Measurements from ENCODE around the gene GREB1.

The GREB1 gene

DNA sequence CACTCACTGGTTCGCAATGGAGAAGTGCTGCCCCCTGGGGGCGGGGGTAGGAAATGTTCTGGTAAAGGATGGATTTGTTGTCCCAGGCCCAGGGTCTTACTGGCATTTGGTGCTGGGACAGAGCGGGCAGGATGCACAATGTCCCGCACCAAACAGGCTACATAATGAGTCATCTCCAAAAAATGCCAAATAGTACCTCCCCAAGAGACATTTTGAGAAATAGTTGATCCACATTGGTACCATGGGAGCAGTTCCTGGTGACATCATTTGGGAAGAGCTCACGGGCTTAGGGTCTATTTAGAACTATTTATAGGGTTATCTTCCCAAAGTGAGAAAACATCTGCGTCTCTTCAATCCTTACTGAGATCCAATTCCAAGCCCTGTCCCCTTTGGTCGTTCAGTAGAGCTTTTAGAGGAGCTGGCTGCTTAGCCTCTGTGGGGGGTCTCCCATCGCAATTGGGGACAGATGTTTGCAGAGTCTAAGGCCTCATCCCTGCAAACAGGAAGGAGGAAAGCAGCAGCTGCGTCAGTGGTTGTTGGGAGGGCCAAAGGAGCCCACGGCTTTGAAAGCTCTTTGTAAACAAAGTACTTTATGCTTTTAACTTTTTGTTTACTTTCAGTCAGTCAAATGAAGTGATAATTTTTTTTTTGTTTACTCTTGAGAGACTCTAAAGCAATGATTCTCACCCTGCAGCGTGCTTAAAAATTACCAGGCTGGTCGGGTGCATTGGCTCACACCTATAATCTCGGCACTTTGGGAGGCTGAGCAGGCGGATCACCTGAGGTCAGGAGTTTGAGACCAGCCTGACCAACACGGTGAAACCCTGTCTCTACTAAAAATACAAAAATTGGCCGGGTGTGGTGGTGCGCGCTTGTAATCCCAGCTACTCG, 49.3 kb downstream of the GREB1 start:
- no peaks in the 10 kb centered on the region for H3K9me2 ChIP-seq (replicated peaks; ENCODE audit: insufficient read depth, low read length)
- no peak overlapping the region for H3K4me3 ChIP-seq (ENCODE audit: insufficient read depth, low read length, poor library complexity, severe bottlenecking)
- H3K27me3 ChIP-seq (ENCODE audit: low read length), result no peaks in the 10 kb centered on the region
- no peak overlapping the region for H3K4me2 ChIP-seq (ENCODE audit: low read depth, low read length, poor library complexity, severe bottlenecking)
- H3K36me3 ChIP-seq (ENCODE audit: low read length), result no peaks in the 10 kb centered on the region
- no peaks in the 10 kb centered on the region for H4K20me1 ChIP-seq (ENCODE audit: low read depth, low read length)
- no peaks in the 10 kb centered on the region for H3K9me3 ChIP-seq (ENCODE audit: insufficient read depth, low read length)
- H2AFZ ChIP-seq (ENCODE audit: low read depth, low read length, severe bottlenecking), result no peak overlapping the region
- H3F3A ChIP-seq (ENCODE audit: insufficient read depth), result no peaks in the 10 kb centered on the region
- H3K9ac ChIP-seq (ENCODE audit: low read length), result no peak overlapping the region
- no peaks in the 10 kb centered on the region for H3K79me2 ChIP-seq (ENCODE audit: insufficient read depth, low read length)
- H3K27ac ChIP-seq (ENCODE audit: low read depth, low read length), result no peak overlapping the region
- no peak for TF ChIP-seq EZH2phosphoT487 (conservative IDR thresholded peaks at IDR 0.05; ENCODE audit: low read length)
- TF ChIP-seq, protein P1, sequence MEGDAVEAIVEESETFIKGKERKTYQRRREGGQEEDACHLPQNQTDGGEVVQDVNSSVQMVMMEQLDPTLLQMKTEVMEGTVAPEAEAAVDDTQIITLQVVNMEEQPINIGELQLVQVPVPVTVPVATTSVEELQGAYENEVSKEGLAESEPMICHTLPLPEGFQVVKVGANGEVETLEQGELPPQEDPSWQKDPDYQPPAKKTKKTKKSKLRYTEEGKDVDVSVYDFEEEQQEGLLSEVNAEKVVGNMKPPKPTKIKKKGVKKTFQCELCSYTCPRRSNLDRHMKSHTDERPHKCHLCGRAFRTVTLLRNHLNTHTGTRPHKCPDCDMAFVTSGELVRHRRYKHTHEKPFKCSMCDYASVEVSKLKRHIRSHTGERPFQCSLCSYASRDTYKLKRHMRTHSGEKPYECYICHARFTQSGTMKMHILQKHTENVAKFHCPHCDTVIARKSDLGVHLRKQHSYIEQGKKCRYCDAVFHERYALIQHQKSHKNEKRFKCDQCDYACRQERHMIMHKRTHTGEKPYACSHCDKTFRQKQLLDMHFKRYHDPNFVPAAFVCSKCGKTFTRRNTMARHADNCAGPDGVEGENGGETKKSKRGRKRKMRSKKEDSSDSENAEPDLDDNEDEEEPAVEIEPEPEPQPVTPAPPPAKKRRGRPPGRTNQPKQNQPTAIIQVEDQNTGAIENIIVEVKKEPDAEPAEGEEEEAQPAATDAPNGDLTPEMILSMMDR (IDR thresholded peaks at IDR 0.05; ENCODE audit: insufficient read depth, low read length, poor library complexity, severe bottlenecking), result peak; percentile 76

DNA sequence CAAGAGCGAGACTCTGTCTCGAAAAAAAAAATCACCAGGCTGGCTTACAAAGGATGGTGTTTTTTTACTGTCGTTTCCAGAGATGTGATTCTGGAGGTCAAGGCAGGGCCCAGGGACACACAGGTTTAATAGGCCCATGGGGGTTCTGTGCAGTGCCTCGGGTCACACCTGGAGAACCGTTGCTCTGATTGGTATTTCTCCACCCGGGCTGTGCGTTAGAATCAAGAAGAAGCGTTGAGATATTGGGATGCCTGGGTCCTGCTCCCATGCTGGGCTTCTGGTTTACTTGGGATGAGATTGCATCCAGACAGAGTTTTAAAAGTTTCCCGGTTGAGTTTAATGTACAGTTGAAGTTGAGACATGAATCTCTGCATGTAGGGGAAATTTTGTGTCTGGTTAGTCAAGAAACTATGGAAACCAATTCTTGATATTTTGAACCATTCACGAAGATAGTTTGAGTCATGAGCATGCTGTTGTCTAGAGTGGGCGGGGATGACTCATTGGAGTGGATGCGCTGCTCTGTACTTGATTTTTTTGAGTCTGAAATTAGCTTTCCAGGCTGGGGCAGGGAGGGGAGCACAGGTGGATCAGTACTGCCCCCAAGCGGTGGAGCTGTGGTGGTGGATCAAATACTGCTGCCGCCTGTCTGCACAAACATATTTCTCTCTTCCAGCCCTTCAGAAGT, 50.1 kb downstream of the GREB1 start:
- TF ChIP-seq, protein P1 (IDR thresholded peaks at IDR 0.05; ENCODE audit: insufficient read depth, low read length, poor library complexity, severe bottlenecking), result peak; percentile 76
- TF ChIP-seq EZH2phosphoT487 (conservative IDR thresholded peaks at IDR 0.05; ENCODE audit: low read length), result no peak
- no peaks in the 10 kb centered on the region for H3K9me2 ChIP-seq (replicated peaks; ENCODE audit: insufficient read depth, low read length)
- no peak overlapping the region for H3K4me3 ChIP-seq (ENCODE audit: insufficient read depth, low read length, poor library complexity, severe bottlenecking)
- no peaks in the 10 kb centered on the region for H3F3A ChIP-seq (ENCODE audit: insufficient read depth)
- no peak overlapping the region for H2AFZ ChIP-seq (ENCODE audit: low read depth, low read length, severe bottlenecking)
- H3K9me3 ChIP-seq (ENCODE audit: insufficient read depth, low read length), result no peaks in the 10 kb centered on the region
- H3K4me2 ChIP-seq (ENCODE audit: low read depth, low read length, poor library complexity, severe bottlenecking), result no peak overlapping the region
- H3K36me3 ChIP-seq (ENCODE audit: low read length), result no peaks in the 10 kb centered on the region
- no peak overlapping the region for H3K9ac ChIP-seq (ENCODE audit: low read length)
- no peaks in the 10 kb centered on the region for H3K79me2 ChIP-seq (ENCODE audit: insufficient read depth, low read length)
- H3K27ac ChIP-seq (ENCODE audit: low read depth, low read length), result no peak overlapping the region
- no peaks in the 10 kb centered on the region for H3K27me3 ChIP-seq (ENCODE audit: low read length)
- no peaks in the 10 kb centered on the region for H4K20me1 ChIP-seq (ENCODE audit: low read depth, low read length)

DNA sequence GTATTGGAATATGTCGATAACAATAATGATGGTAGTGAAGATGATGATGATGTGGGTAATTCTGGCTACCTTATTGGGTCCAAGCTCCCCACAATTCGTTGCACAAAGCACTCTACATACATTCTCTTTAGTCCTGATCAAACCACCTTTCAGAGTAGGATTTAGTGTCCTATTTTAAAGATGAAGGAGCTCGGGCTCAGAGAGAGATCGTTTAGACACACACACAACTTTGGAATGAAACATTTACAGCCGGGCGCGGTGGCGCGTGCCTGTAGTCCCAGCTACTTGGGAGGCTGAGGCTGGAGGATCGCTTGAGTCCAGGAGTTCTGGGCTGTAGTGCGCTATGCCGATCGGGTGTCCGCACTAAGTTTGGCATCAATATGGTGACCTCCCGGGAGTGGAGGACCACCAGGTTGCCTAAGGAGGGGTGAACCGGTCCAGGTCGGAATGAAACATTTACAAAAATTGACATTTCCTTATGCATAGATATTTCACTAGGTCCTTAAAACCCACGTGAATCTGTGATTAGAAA, 50.7 kb downstream of the GREB1 start:
- Histone ChIP-seq H3F3A (ENCODE audit: insufficient read depth) (no peaks in the 10 kb centered on the region), H4K20me1 (ENCODE audit: low read depth, low read length) (no peaks in the 10 kb centered on the region), H3K9me3 (ENCODE audit: insufficient read depth, low read length) (no peaks in the 10 kb centered on the region), H3K79me2 (ENCODE audit: insufficient read depth, low read length) (no peaks in the 10 kb centered on the region), H3K36me3 (ENCODE audit: low read length) (no peaks in the 10 kb centered on the region), H3K4me3 (ENCODE audit: insufficient read depth, low read length, poor library complexity, severe bottlenecking) (no peak overlapping the region), H3K9ac (ENCODE audit: low read length) (no peak overlapping the region), H3K9me2 (replicated peaks; ENCODE audit: insufficient read depth, low read length) (no peaks in the 10 kb centered on the region), H3K27ac (ENCODE audit: low read depth, low read length) (no peak overlapping the region), H3K27me3 (ENCODE audit: low read length) (no peaks in the 10 kb centered on the region), H3K4me2 (ENCODE audit: low read depth, low read length, poor library complexity, severe bottlenecking) (no peak overlapping the region), H2AFZ (ENCODE audit: low read depth, low read length, severe bottlenecking) (no peak overlapping the region)
- TF ChIP-seq EZH2phosphoT487 (conservative IDR thresholded peaks at IDR 0.05; ENCODE audit: low read length), result no peak
- TF ChIP-seq, protein P1 (IDR thresholded peaks at IDR 0.05; ENCODE audit: insufficient read depth, low read length, poor library complexity, severe bottlenecking), result no peak
